Subcutaneous adipose tissue (tissue), 4 donors: ENCODE measurements around the gene LRRC1. TPM values are rescaled to one million over a fixed set of nuclear protein-coding genes. Genes with fewer than 3 reads are reported as not detected.

ENCODE experiments used
- CTCF ChIP-seq: fragments of 450-650 bp; IDR thresholded peaks from one replicate; pipeline ENCODE4 v1.5.1; 2016; ENCODE audit warnings: low read depth, mild to moderate bottlenecking, control low read depth, antibody characterized with exemption, moderate library complexity
- total RNA-seq, 4 donors: library from RNA; depleted of rRNA; stranded (reverse); fragments of >200 nt; gene quantifications; one replicate each; pipeline ENCODE4 v1.1.0, GENCODE V29; 2016

LRRC1 gene
- total RNA-seq, 4 donors from 2014 or later = 10.5 to 28.3 (median 18.0) TPM

- TF ChIP-seq CTCF = no peak
These were observed 66.7 kb downstream of the LRRC1 start for GRCh38 chr6:53861518-53861917.

- TF ChIP-seq CTCF = no peak
These were observed 68.1 kb downstream of the LRRC1 start for GRCh38 chr6:53862662-53863462.

GRCh38 chr6:53864781-53865180, 70.0 kb downstream of the LRRC1 start:
- no peak for TF ChIP-seq CTCF

GRCh38 chr6:53866226-53866625, 71.4 kb downstream of the LRRC1 start:
- no peak for TF ChIP-seq CTCF

GRCh38 chr6:53868626-53869025, 73.8 kb downstream of the LRRC1 start:
- no peak for TF ChIP-seq CTCF

- no peak for TF ChIP-seq CTCF
These were observed 75.2 kb downstream of the LRRC1 start for GRCh38 chr6:53869964-53870363.

- no peak for TF ChIP-seq CTCF
These were observed 79.1 kb downstream of the LRRC1 start for GRCh38 chr6:53873922-53874321.
